A673 (cell line): Measurements from ENCODE around the gene CALR3. TPM values are rescaled to one million over a fixed set of nuclear protein-coding genes. Genes with fewer than 3 reads are reported as not detected.

Source experiments
- BruUV-seq: library from RNA; stranded (reverse); fragments of 400-500 nt; replicated peaks from 2 replicates; lab custom pipeline; 2021; lab: Mats Ljungman, UMichigan
- CTCF ChIA-PET: fragments of 300-600 bp; sonication (Branson Sonifier 250); formaldehyde crosslinking; loops from one replicate; lab custom pipeline; 2022; ENCODE audit warnings: antibody characterized with exemption; lab: Charles Lee
- POLR2A ChIA-PET: fragments of 300-600 bp; sonication (Branson Sonifier 250); formaldehyde crosslinking; loops from one replicate; lab custom pipeline; 2022; ENCODE audit warnings: antibody characterized with exemption; ENCODE audit not compliant: low non-redundant PET; lab: Charles Lee
- DNase-seq: peaks from one replicate; pipeline ENCODE4 v3.0.0-alpha.2; 2015; ENCODE audit warnings: low spot score
- H3K27ac ChIP-seq: fragments of 200-600 bp; sonication (generic); 2 replicates; pipeline ENCODE4 v1.5.1; 2016; ENCODE audit warnings: mixed run types, low read depth, mild to moderate bottlenecking, mixed read lengths, antibody characterized with exemption, low read length; ENCODE audit not compliant: poor library complexity, severe bottlenecking
- H3K27me3 ChIP-seq: fragments of 200-600 bp; sonication (generic); replicated peaks from 2 replicates; pipeline ENCODE4 v1.6.1; 2017; ENCODE audit warnings: mixed run types, low read depth, mild to moderate bottlenecking, mixed read lengths, antibody characterized with exemption, low read length; ENCODE audit not compliant: insufficient read depth, poor library complexity
- H3K36me3 ChIP-seq: fragments of 200-600 bp; sonication (generic); 2 replicates; pipeline ENCODE4 v1.6.1; 2016; ENCODE audit warnings: mixed run types, mild to moderate bottlenecking, mixed read lengths, antibody characterized with exemption, low read length; ENCODE audit not compliant: insufficient read depth, poor library complexity, severe bottlenecking
- H3K4me1 ChIP-seq: fragments of 200-600 bp; sonication (generic); 2 replicates; pipeline ENCODE4 v1.6.1; 2017; ENCODE audit warnings: mixed run types, mild to moderate bottlenecking, mixed read lengths, antibody characterized with exemption, low read length; ENCODE audit not compliant: insufficient read depth, poor library complexity, severe bottlenecking
- H3K4me3 ChIP-seq: fragments of 200-600 bp; sonication (generic); 2 replicates; pipeline ENCODE4 v1.5.1; 2016; ENCODE audit warnings: low read depth, mixed run types, mild to moderate bottlenecking, mixed read lengths, low read length; ENCODE audit not compliant: poor library complexity, severe bottlenecking
- H3K9me3 ChIP-seq: fragments of 200-600 bp; sonication (generic); 2 replicates; pipeline ENCODE4 v1.6.1; 2016; ENCODE audit warnings: mixed run types, low read depth, mild to moderate bottlenecking, mixed read lengths, antibody characterized with exemption, low read length; ENCODE audit not compliant: poor library complexity, severe bottlenecking
- EZH2 ChIP-seq: fragments of 200-600 bp; sonication (generic); IDR thresholded peaks from 2 replicates; pipeline ENCODE4 v1.6.1; 2017; ENCODE audit warnings: borderline replicate concordance, low read depth, mild to moderate bottlenecking, mixed read lengths, antibody characterized with exemption, low read length; ENCODE audit not compliant: poor library complexity, severe bottlenecking
- intact Hi-C: fragments of 100-400 bp; cut with micrococcal nuclease; formaldehyde crosslinking; loops from one replicate; pipeline ENCODE4 v1.10.0; 2022; ENCODE audit not compliant: unreplicated experiment
- total RNA-seq: library from RNA; stranded (reverse); gene quantifications from 2 replicates; pipeline ENCODE4 v1.2.3, GENCODE V29; 2021
- TF ChIP-seq, protein P1 (sequence below): fragments of 300-800, 200-600 bp; sonication (generic); conservative IDR thresholded peaks from 2 replicates; pipeline ENCODE4 v1.5.1; 2017; ENCODE audit warnings: low read depth, mild to moderate bottlenecking, antibody characterized with exemption, low read length, moderate library complexity, mixed read lengths

CALR3 gene
- total RNA-seq, 1 experiment from 2014 or later = not detected

DNA sequence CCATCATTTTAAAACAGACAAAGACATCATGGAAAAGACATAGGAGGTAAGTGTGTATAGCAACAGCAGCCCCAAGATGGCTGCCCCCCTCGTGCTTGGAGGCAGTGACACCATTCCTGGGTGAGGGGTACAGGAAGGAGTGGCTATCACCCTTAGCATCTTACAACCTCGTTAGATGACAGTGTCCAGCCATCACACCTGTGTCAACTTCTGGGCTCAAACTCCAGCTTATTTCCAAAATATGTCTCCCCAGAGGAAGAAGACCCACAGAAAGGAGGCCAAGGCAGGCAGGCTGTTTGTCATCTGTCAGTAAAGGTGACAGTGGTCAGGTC lies 51.7 kb downstream of the CALR3 start:
- no peaks in the 10 kb centered on the region for H3K9me3 ChIP-seq
- H3K36me3 ChIP-seq = peaks cover 6% of the 10 kb centered on the region
- no TSS peak for BruUV-seq
- peaks cover 23% of the 10 kb centered on the region for H3K4me1 ChIP-seq
- no peak overlapping the region for H3K27ac ChIP-seq
- no peak for TF ChIP-seq EZH2
- TF ChIP-seq, protein P1, sequence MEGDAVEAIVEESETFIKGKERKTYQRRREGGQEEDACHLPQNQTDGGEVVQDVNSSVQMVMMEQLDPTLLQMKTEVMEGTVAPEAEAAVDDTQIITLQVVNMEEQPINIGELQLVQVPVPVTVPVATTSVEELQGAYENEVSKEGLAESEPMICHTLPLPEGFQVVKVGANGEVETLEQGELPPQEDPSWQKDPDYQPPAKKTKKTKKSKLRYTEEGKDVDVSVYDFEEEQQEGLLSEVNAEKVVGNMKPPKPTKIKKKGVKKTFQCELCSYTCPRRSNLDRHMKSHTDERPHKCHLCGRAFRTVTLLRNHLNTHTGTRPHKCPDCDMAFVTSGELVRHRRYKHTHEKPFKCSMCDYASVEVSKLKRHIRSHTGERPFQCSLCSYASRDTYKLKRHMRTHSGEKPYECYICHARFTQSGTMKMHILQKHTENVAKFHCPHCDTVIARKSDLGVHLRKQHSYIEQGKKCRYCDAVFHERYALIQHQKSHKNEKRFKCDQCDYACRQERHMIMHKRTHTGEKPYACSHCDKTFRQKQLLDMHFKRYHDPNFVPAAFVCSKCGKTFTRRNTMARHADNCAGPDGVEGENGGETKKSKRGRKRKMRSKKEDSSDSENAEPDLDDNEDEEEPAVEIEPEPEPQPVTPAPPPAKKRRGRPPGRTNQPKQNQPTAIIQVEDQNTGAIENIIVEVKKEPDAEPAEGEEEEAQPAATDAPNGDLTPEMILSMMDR = no peak
- H3K27me3 ChIP-seq = no peaks in the 10 kb centered on the region
- ChIA-PET CTCF (no interaction called here), POLR2A (no interaction called here)
- intact Hi-C loops = no loop called here
- no peak overlapping the region for H3K4me3 ChIP-seq
- DNase-seq = no peak

DNA sequence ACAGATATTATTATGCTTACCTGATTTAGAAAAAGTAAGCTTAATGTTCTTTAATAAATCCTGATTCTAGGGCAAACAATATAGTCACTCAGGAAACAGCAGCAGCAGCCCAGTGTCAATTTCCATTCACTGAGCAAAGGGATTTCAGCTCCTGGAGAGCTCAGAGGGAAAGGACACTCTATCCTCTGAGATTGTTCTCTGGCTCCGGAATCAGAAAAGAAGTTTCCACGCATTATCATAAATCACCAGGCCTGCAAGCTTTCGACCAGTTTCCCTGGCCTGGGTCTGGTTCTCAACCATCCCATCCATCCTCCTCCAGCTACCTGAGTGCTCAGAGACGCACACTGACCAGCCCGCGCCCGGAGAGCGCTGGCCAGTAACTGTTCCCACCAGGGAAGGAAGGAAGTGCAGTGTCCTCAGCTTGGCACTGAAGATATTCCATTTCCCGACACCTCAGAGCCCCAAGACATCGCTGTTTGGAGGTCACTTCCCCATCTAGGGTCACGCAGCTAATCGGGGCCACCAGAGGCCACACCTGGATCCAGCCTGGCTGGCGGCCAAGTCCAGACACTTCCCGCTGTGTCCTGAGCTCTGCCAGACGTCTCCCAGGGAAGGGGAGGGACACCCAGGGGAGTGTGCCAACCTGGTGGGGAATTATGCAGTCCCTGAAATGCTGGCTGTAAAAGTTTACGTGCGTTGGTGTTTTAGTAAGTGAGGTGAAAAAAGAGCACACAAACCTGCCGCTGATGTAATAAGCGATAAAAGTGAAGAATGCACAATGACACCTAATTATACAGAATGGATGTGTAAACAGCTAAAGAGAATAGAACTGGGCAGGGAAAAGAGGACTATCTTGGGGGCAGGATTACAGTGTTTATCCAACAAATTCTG lies 53.3 kb downstream of the CALR3 start:
- intact Hi-C loops = no loop called here
- ChIA-PET CTCF (interaction anchor here (0.5 to 1.0 kb wide), 3 partner anchors 11 to 1005 kb away, joined by 3 read pairs; partner anchors contain the start of gene TMEM221), POLR2A (interaction anchor here (0.6 kb wide), 1 partner anchor 1006 kb away, joined by 6 read pairs; no protein-coding TSS in a partner anchor)
- Histone ChIP-seq H3K27me3 (no peaks in the 10 kb centered on the region), H3K4me3 (no peak overlapping the region), H3K4me1 (peaks cover 18% of the 10 kb centered on the region), H3K27ac (peak overlapping the region; percentile 24), H3K36me3 (peaks cover 6% of the 10 kb centered on the region), H3K9me3 (no peaks in the 10 kb centered on the region)
- BruUV-seq = no TSS peak
- no peak for DNase-seq
- TF ChIP-seq EZH2 = no peak
- TF ChIP-seq, protein P1 = no peak

DNA sequence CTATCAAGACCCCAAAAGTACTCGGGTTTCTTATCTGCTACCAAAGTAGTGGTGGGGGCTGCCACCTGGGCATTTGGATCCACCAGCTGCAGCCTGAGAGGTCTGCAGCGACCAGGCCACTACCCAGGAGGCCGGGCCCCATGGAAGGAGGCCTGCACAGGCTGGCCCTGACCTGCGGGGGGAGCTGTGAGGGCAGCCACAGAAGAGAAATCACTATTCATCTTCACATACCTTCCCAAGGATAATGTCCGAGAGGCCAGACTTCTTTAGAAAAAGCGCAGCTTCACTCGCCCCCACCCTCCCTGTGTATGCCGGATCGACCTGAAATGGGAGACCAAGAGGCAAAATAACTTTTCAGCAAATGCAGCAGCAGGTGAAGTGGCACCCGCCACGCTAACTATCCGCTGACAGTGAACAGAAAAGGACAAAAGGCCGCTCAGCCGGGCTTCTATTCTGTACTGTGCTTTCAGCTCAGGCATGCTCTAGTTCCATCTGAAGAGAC lies 54.3 kb downstream of the CALR3 start:
- intact Hi-C loops = no loop called here
- ChIA-PET CTCF (interaction anchor here (0.6 to 1.0 kb wide), 4 partner anchors 11 to 414 kb away, joined by 3 to 17 read pairs (median 3); no protein-coding TSS in a partner anchor), POLR2A (no interaction called here)
- no peak for TF ChIP-seq EZH2
- TF ChIP-seq, protein P1 = peak; percentile 74
- Histone ChIP-seq H3K27me3 (no peaks in the 10 kb centered on the region), H3K9me3 (no peaks in the 10 kb centered on the region), H3K4me1 (peaks cover 9% of the 10 kb centered on the region), H3K36me3 (peaks cover 9% of the 10 kb centered on the region), H3K4me3 (no peak overlapping the region), H3K27ac (no peak overlapping the region)
- peak; percentile 37 for DNase-seq
- BruUV-seq = no TSS peak
